Astrocyte of the spinal cord (primary cell): ENCODE measurements around the gene ARRDC3.

Experiments used
- DNase-seq: peaks from one replicate; pipeline ENCODE4 v3.0.0; 2011; ENCODE audit warnings: low read depth, low spot score
- H3K4me3 ChIP-seq: 2 replicates; pipeline ENCODE4 v1.5.1; 2011; ENCODE audit warnings: low read depth, mild to moderate bottlenecking, low read length, moderate library complexity
- CTCF ChIP-seq: IDR thresholded peaks from 2 replicates; pipeline ENCODE4 v1.5.1; 2012; ENCODE audit warnings: low read depth, mild to moderate bottlenecking, low read length, inconsistent platforms
- in situ Hi-C: cut with HindIII; loops from 2 replicates; pipeline ENCODE4 v1.10.0; 2017; ENCODE audit warnings: low sequenced_read_pairs

The ARRDC3 gene

GRCh38 chr5:91384671-91385430, 1.7 kb upstream of the ARRDC3 start:
- peak overlapping the region; percentile 81 for H3K4me3 ChIP-seq
- TF ChIP-seq CTCF = peak; percentile 86
- in situ Hi-C loops = no loop called here
- DNase-seq = peak; percentile 93

GRCh38 chr5:91383956-91384300, 811 bp upstream of the ARRDC3 start:
- no peak for TF ChIP-seq CTCF
- in situ Hi-C loops = no loop called here
- H3K4me3 ChIP-seq = peak overlapping the region; percentile 81
- DNase-seq = no peak

DNA sequence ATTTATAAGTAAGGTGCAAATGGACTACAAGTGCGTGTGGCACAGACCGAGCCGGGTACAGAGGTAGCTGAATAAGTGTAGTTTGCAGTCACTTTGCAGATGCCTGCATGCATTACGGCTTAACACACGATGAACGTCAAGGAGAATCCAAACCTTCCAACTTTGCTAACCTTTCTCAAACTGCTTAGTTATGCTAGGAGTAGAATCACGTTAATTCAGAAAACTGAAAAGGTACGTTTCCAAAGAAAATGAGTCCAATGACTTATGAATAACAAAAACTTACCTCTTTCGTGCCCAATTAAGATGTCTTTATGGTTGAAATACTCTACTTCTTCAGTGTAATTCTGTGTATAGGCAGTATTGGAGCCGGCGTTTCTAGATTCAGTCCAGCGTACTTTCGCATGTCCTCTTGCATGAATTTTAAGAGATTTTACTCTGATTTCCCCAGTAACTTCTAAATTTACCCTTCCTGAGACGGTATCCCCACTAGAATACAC, 539 bp downstream of the ARRDC3 start:
- peak; percentile 66 for DNase-seq
- in situ Hi-C loops = no loop called here
- peak overlapping the region; percentile 81 for H3K4me3 ChIP-seq
- TF ChIP-seq CTCF = no peak

DNA sequence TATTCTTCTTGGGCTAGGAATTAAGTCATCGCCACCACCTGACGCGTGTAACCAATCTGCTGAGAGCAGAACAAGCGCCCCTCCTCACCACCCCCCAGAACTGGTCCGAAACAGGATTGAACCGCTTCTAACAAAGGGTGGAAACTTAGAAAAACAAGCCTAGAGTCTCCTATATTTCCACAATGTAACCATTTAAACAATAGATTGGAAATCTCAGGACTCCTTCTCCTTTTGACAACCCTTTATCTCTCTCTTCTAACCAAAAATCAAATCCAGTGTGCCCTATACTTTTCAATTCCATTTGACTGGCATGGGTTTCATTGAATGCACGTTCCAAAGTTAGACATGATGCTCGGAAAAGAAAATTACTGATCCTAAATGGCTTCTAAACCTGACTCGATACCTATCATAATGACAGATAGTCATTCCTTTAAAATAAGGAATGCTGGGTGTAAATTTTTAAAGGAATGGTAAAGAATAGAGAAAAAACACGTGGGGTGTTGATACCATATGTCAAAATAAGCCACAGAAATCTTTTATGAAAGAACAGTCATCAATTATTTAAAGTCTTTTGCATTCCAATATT, 1.2 kb downstream of the ARRDC3 start:
- DNase-seq = peak; percentile 92
- TF ChIP-seq CTCF = no peak
- in situ Hi-C loops = no loop called here
- peak overlapping the region; percentile 81 for H3K4me3 ChIP-seq

DNA sequence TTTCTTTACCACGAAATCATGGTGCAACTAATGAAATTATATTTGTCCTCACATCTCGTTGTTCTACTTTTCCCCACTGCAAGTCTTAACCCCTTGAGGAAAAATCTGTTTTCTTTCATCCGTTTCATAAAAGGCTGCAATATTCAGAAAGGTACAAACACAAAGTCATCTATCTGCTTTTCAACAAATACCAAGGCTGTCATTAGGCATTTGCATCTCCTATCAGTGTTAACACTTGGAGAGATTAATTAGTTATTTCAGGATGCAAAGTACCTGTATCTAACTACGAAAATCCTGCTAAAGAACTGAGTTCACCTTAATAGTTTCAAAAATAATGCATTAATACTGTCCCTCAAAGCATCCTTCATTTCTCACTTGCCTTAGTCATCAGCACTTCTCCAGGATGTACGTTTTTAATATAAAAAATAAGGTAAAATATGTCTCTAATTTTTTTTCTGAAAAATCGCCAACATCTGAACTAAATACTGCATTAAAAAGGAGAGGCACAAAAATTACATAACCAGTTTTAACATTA, 1.8 kb downstream of the ARRDC3 start:
- TF ChIP-seq CTCF = no peak
- peak overlapping the region; percentile 81 for H3K4me3 ChIP-seq
- DNase-seq = no peak
- in situ Hi-C loops = no loop called here

- no peak for TF ChIP-seq CTCF
- peak overlapping the region; percentile 81 for H3K4me3 ChIP-seq
- in situ Hi-C loops = no loop called here
- peak; percentile 98 for DNase-seq
Observed at GRCh38 chr5:91380491-91381238, 2.5 kb downstream of the ARRDC3 start.
